ENCODE results near the gene SPSB4. TPM values are rescaled to one million over a fixed set of nuclear protein-coding genes. Genes with fewer than 3 reads are reported as not detected.

Gene SPSB4
- total RNA-seq, 1 donor from 2014 or later: not detected

GRCh38 chr3:141093397-141093796, 42.2 kb downstream of the SPSB4 start:
- no peaks in the 10 kb centered on the region for H3K36me3 Mint-ChIP-seq (ENCODE audit: low read depth)
- H3K9me3 Mint-ChIP-seq: no peaks in the 10 kb centered on the region
- POLR2A ChIA-PET: no interaction called here

GRCh38 chr3:141093971-141094684, 43.0 kb downstream of the SPSB4 start:
- CTCF ChIA-PET: no interaction called here
- no peak for ATAC-seq (ENCODE audit: low read depth)

More at GRCh38 chr3:141093397-141093796, 42.2 kb downstream of the SPSB4 start:
- H3K4me1 Mint-ChIP-seq: no peaks in the 10 kb centered on the region
- no peak overlapping the region for H3K27ac Mint-ChIP-seq
- DNase-seq: no peak
- CTCF ChIA-PET: no interaction called here
- TF ChIP-seq CTCF (IDR thresholded peaks at IDR 0.05): no peak
- no peak for ATAC-seq (ENCODE audit: low read depth)
- no peaks in the 10 kb centered on the region for H3K27me3 Mint-ChIP-seq
- intact Hi-C loops (cut with micrococcal nuclease): no loop called here
- no peak overlapping the region for H3K4me3 Mint-ChIP-seq

GRCh38 chr3:141094790-141095545, 43.8 kb downstream of the SPSB4 start:
- ATAC-seq (ENCODE audit: low read depth): no peak
- no peak for TF ChIP-seq CTCF (IDR thresholded peaks at IDR 0.05)
- ChIA-PET POLR2A (no interaction called here), CTCF (no interaction called here)
- no peak overlapping the region for H3K27ac Mint-ChIP-seq
- no peaks in the 10 kb centered on the region for H3K27me3 Mint-ChIP-seq
- no peaks in the 10 kb centered on the region for H3K36me3 Mint-ChIP-seq (ENCODE audit: low read depth)
- no peaks in the 10 kb centered on the region for H3K9me3 Mint-ChIP-seq
- DNase-seq: no peak
- intact Hi-C loops (cut with micrococcal nuclease): no loop called here
- no peak overlapping the region for H3K4me3 Mint-ChIP-seq
- H3K4me1 Mint-ChIP-seq: no peaks in the 10 kb centered on the region

More at GRCh38 chr3:141093971-141094684, 43.0 kb downstream of the SPSB4 start:
- no peak for DNase-seq
- Mint-ChIP-seq H3K4me1 (no peaks in the 10 kb centered on the region), H3K27me3 (no peaks in the 10 kb centered on the region), H3K27ac (no peak overlapping the region), H3K4me3 (no peak overlapping the region), H3K9me3 (no peaks in the 10 kb centered on the region), H3K36me3 (ENCODE audit: low read depth) (no peaks in the 10 kb centered on the region)
- intact Hi-C loops (cut with micrococcal nuclease): no loop called here
- no peak for TF ChIP-seq CTCF (IDR thresholded peaks at IDR 0.05)
- POLR2A ChIA-PET: no interaction called here

GRCh38 chr3:141095546-141095937, 44.4 kb downstream of the SPSB4 start:
- Mint-ChIP-seq H3K9me3 (no peaks in the 10 kb centered on the region), H3K27me3 (no peaks in the 10 kb centered on the region), H3K4me1 (no peaks in the 10 kb centered on the region), H3K36me3 (ENCODE audit: low read depth) (no peaks in the 10 kb centered on the region), H3K27ac (no peak overlapping the region), H3K4me3 (no peak overlapping the region)
- no peak for DNase-seq
- no peak for TF ChIP-seq CTCF (IDR thresholded peaks at IDR 0.05)
- ATAC-seq (ENCODE audit: low read depth): no peak
- ChIA-PET POLR2A (no interaction called here), CTCF (interaction anchor here (2.5 kb wide), 1 partner anchor 10 kb away, joined by 6 read pairs; no protein-coding TSS in a partner anchor)
- intact Hi-C loops (cut with micrococcal nuclease): no loop called here

GRCh38 chr3:141096164-141096563, 45.0 kb downstream of the SPSB4 start:
- CTCF ChIA-PET: interaction anchor here (2.5 kb wide), 1 partner anchor 9 kb away, joined by 6 read pairs; no protein-coding TSS in a partner anchor
- DNase-seq (no peak), ATAC-seq (ENCODE audit: low read depth) (no peak)
- Mint-ChIP-seq H3K9me3 (no peaks in the 10 kb centered on the region), H3K4me1 (no peaks in the 10 kb centered on the region), H3K27me3 (no peaks in the 10 kb centered on the region), H3K27ac (no peak overlapping the region), H3K4me3 (no peak overlapping the region), H3K36me3 (ENCODE audit: low read depth) (no peaks in the 10 kb centered on the region)
- POLR2A ChIA-PET: no interaction called here
- intact Hi-C loops (cut with micrococcal nuclease): no loop called here
- TF ChIP-seq CTCF (IDR thresholded peaks at IDR 0.05): no peak

All from activated B cell treated with CpG ODN at 0.5 μM for 24 hours (primary cell).